Gastroesophageal sphincter (tissue), 4 donors: ENCODE results near the gene TBX1. TPM values are rescaled to one million over a fixed set of nuclear protein-coding genes. Genes with fewer than 3 reads are reported as not detected.
"Not testable (repeated sequence)": the region's sequence is repeated elsewhere in the genome, so short reads cannot be mapped to it uniquely, and the experiment has no call there.

ENCODE experiments used
- ATAC-seq: fragments of 150-250 bp; one replicate; pipeline ENCODE4 v1.9.1; 2016; ENCODE audit warnings: mild to moderate bottlenecking, moderate library complexity
- H3K27ac ChIP-seq, 4 donors: fragments of 200-600 bp; sonication (generic) in 3 of 4; 1 replicate in 3 of 4; 2 replicates in 1 of 4; pipeline ENCODE4 v1.5.1; 2016 to 2019
- H3K27me3 ChIP-seq: fragments of 200-600 bp; sonication (generic); one replicate; pipeline ENCODE4 v1.5.1; 2019
- H3K36me3 ChIP-seq, 2 donors: fragments of 200-600 bp; sonication (generic); one replicate each; pipeline ENCODE4 v1.5.1; 2019; ENCODE audit warnings: control low read depth in 1 of 2
- H3K4me1 ChIP-seq, 3 donors: fragments of 200-600 bp; sonication (generic); 1 replicate in 2 of 3; 2 replicates in 1 of 3; pipeline ENCODE4 v1.5.1; 2016 to 2019; ENCODE audit warnings: control low read depth in 2 of 3
- H3K4me3 ChIP-seq, 2 donors: fragments of 200-600 bp; sonication (generic); one replicate each; pipeline ENCODE4 v1.5.1; 2019; ENCODE audit warnings: mild to moderate bottlenecking in 1 of 2, moderate library complexity in 1 of 2
- H3K9me3 ChIP-seq, 3 donors: fragments of 200-600 bp; sonication (generic); one replicate each; pipeline ENCODE4 v1.5.1; 2017 to 2019; ENCODE audit warnings: control low read depth in 2 of 3
- CTCF ChIP-seq, 4 experiments: fragments of 200-600 bp in 2 of 4; fragments of 450-650 bp in 2 of 4; sonication (generic) in 1 of 4; IDR thresholded peaks; one replicate each; pipeline ENCODE4 v1.5.1; 2017 to 2019; ENCODE audit warnings: antibody characterized with exemption in 4 of 4, mild to moderate bottlenecking in 2 of 4, moderate library complexity in 2 of 4
- EP300 ChIP-seq: sonication (generic); formaldehyde crosslinking; IDR thresholded peaks from one replicate; pipeline ENCODE4 v1.6.1; 2017; ENCODE audit warnings: antibody characterized with exemption, mild to moderate bottlenecking
- POLR2A ChIP-seq, 2 donors: fragments of 450-650 bp; IDR thresholded peaks; one replicate each; pipeline ENCODE4 v1.6.1; 2017; ENCODE audit warnings: antibody characterized with exemption in 2 of 2, mild to moderate bottlenecking in 2 of 2, moderate library complexity in 1 of 2
- POLR2AphosphoS5 ChIP-seq: sonication (generic); formaldehyde crosslinking; IDR thresholded peaks from one replicate; pipeline ENCODE4 v1.6.1; 2017; ENCODE audit warnings: antibody characterized with exemption
- WGBS, 2 donors: methylation state at CpG; one replicate each; pipeline ENCODE4 v1.1.5; 2018; ENCODE audit warnings: low coverage in 1 of 2; 5-methylcytosine and 5-hydroxymethylcytosine counted together
- total RNA-seq, 4 donors: library from RNA; depleted of rRNA; stranded (reverse); fragments of >200 nt; gene quantifications; one replicate each; pipeline ENCODE4 v1.1.0, GENCODE V29; 2016

The TBX1 gene
- total RNA-seq, 4 donors from 2014 or later = 0.31 to 2.7 (median 1.2) TPM

- TF ChIP-seq POLR2AphosphoS5 = no peak
- no peak overlapping the region for H3K27ac ChIP-seq
These were observed 30.7 kb downstream of the TBX1 start for GRCh38 chr22:19791243-19791642.

GRCh38 chr22:19791894-19792293, 31.3 kb downstream of the TBX1 start:
- Histone ChIP-seq H3K9me3 (peaks cover 0 to 26% (median 0%) of the 10 kb centered on the region in 3 donors), H3K4me1 (no peaks in the 10 kb centered on the region), H3K36me3 (peaks cover 0 to 32% of the 10 kb centered on the region in 2 donors), H3K27me3 (no peaks in the 10 kb centered on the region), H3K4me3 (no peak overlapping the region), H3K27ac (no peak overlapping the region)
- TF ChIP-seq EP300 (no peak), CTCF (IDR thresholded peaks at IDR 0.05) (no peak), POLR2AphosphoS5 (no peak), POLR2A (IDR thresholded peaks at IDR 0.05) (no peak)
- no peak for ATAC-seq

More at GRCh38 chr22:19791243-19791642, 30.7 kb downstream of the TBX1 start:
- no peak for ATAC-seq
- Histone ChIP-seq H3K27me3 (no peaks in the 10 kb centered on the region), H3K36me3 (peaks cover 0 to 32% of the 10 kb centered on the region in 2 donors), H3K4me1 (no peaks in the 10 kb centered on the region), H3K9me3 (peaks cover 0 to 26% (median 0%) of the 10 kb centered on the region in 3 donors), H3K4me3 (no peak overlapping the region)

GRCh38 chr22:19792383-19792896, 31.9 kb downstream of the TBX1 start:
- Histone ChIP-seq H3K9me3 (peaks cover 0 to 26% (median 0%) of the 10 kb centered on the region in 3 donors), H3K36me3 (peaks cover 0 to 32% of the 10 kb centered on the region in 2 donors)
- not testable (repeated sequence) for H3K27ac ChIP-seq, H3K4me3 ChIP-seq, H3K4me1 ChIP-seq, ATAC-seq, H3K27me3 ChIP-seq
- 97 to 100% methylated on average over 3 to 5 of the region's 13 CpGs for WGBS, 2 donors

- H3K36me3 ChIP-seq = peaks cover 0 to 24% of the 10 kb centered on the region in 2 donors
- 59 to 77% methylated on average over 2 of the region's 2 CpGs for WGBS, 2 donors
- no peaks in the 10 kb centered on the region for H3K27me3 ChIP-seq
- H3K9me3 ChIP-seq = peaks cover 0 to 26% (median 0%) of the 10 kb centered on the region in 3 donors
- ATAC-seq = no peak
- no peak overlapping the region for H3K27ac ChIP-seq
- TF ChIP-seq EP300 (no peak), POLR2AphosphoS5 (no peak), CTCF (IDR thresholded peaks at IDR 0.05) (no peak), POLR2A (IDR thresholded peaks at IDR 0.05) (no peak)
- no peaks in the 10 kb centered on the region for H3K4me1 ChIP-seq
- H3K4me3 ChIP-seq = no peak overlapping the region
These were observed 32.6 kb downstream of the TBX1 start for GRCh38 chr22:19793161-19793560.

- no peaks in the 10 kb centered on the region for H3K27me3 ChIP-seq
- ATAC-seq = no peak
- H3K4me3 ChIP-seq = no peak overlapping the region
- peaks cover 0 to 26% (median 0%) of the 10 kb centered on the region in 3 donors for H3K9me3 ChIP-seq
- H3K36me3 ChIP-seq = peaks cover 0 to 21% of the 10 kb centered on the region in 2 donors
- WGBS, 2 donors = 80% methylated on average over 2 of the region's 2 CpGs; no CpG with 5 or more reads in 1 of the 2 donors
- no peaks in the 10 kb centered on the region for H3K4me1 ChIP-seq
- TF ChIP-seq EP300 (no peak), POLR2A (IDR thresholded peaks at IDR 0.05) (no peak), POLR2AphosphoS5 (no peak), CTCF (IDR thresholded peaks at IDR 0.05) (no peak)
- no peak overlapping the region for H3K27ac ChIP-seq
These were observed 33.2 kb downstream of the TBX1 start for GRCh38 chr22:19793661-19794310.

GRCh38 chr22:19795617-19796008, 35.0 kb downstream of the TBX1 start:
- Histone ChIP-seq H3K4me1 (no peaks in the 10 kb centered on the region), H3K9me3 (peaks cover 0 to 26% (median 0%) of the 10 kb centered on the region in 3 donors), H3K27me3 (no peaks in the 10 kb centered on the region), H3K36me3 (peaks cover 0 to 29% of the 10 kb centered on the region in 2 donors), H3K4me3 (no peak overlapping the region), H3K27ac (no peak overlapping the region)
- TF ChIP-seq CTCF (IDR thresholded peaks at IDR 0.05) (no peak), POLR2AphosphoS5 (no peak), EP300 (no peak)
- no peak for ATAC-seq
- 87 to 88% methylated on average over 3 of the region's 6 CpGs for WGBS, 2 donors
